Measurements from ENCODE around the gene MST1. TPM values are rescaled to one million over a fixed set of nuclear protein-coding genes. Genes with fewer than 3 reads are reported as not detected.
A peak's percentile ranks its signal among the peaks of the same experiment; 100 is the strongest.

The MST1 gene
- polyA plus RNA-seq, 2 donors: 11.2 to 30.0 TPM

GRCh38 chr3:49719214-49719884, 30.1 kb upstream of the MST1 start, which contains the start of gene AMIGO3:
TSS of gene AMIGO3 (minus strand) at chr3:49719684. CDS start at chr3:49719465, 219 bp downstream.
- Histone ChIP-seq H3K4me1 (ENCODE audit: control insufficient read depth in 2 of 2, insufficient read depth in 2 of 2, low read length in 1 of 2) (peaks cover 7 to 26% of the 10 kb centered on the region in 2 donors), H3K4me3 (ENCODE audit: low read depth in 1 of 2, low read length in 2 of 2) (peak within 1 kb of the TSS; percentile 31 to 44), H3K27me3 (ENCODE audit: control insufficient read depth in 1 of 2, insufficient read depth in 2 of 2, low read length in 2 of 2) (no peaks in the 10 kb centered on the region), H3K9me3 (ENCODE audit: control insufficient read depth in 2 of 2, insufficient read depth in 1 of 2, low read depth in 1 of 2, low read length in 1 of 2) (no peaks in the 10 kb centered on the region), H3K36me3 (ENCODE audit: control insufficient read depth in 2 of 2, insufficient read depth in 2 of 2, low read length in 1 of 2) (peaks cover 4 to 40% of the 10 kb centered on the region in 2 donors), H3K27ac (ENCODE audit: low read depth in 2 of 2, low read length in 1 of 2) (peak within 1 kb of the TSS; percentile 44 to 80)
- 0 to 1% methylated on average over 50 of the region's 50 CpGs for WGBS, 2 donors

DNA sequence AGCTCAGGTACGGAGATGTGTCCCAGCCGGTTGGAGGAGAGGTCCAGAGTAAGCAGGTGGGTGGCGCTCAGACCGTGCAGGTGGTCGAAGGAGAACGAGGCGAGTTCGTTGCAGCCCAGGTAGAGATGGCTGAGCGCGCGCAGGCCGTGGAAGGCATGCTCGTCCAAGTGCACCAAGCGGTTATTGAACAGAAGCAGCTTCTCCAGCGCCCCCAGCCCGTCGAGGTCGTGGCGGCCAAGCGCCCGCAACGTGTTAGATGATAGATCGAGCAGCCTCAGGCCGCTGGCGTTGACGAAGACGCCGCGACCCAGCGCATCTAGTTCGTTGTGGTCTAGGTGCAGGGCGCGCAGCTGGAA, 29.6 kb upstream of the MST1 start:
- H3K4me3 ChIP-seq (ENCODE audit: low read depth in 1 of 2, low read length in 2 of 2): peak overlapping the region; percentile 31 to 44
- H3K27me3 ChIP-seq (ENCODE audit: control insufficient read depth in 1 of 2, insufficient read depth in 2 of 2, low read length in 2 of 2): no peaks in the 10 kb centered on the region
- no peak overlapping the region for H3K27ac ChIP-seq (ENCODE audit: low read depth in 2 of 2, low read length in 1 of 2)
- peaks cover 7 to 26% of the 10 kb centered on the region in 2 donors for H3K4me1 ChIP-seq (ENCODE audit: control insufficient read depth in 2 of 2, insufficient read depth in 2 of 2, low read length in 1 of 2)
- peaks cover 4 to 45% of the 10 kb centered on the region in 2 donors for H3K36me3 ChIP-seq (ENCODE audit: control insufficient read depth in 2 of 2, insufficient read depth in 2 of 2, low read length in 1 of 2)
- H3K9me3 ChIP-seq (ENCODE audit: control insufficient read depth in 2 of 2, insufficient read depth in 1 of 2, low read depth in 1 of 2, low read length in 1 of 2): no peaks in the 10 kb centered on the region
- WGBS, 2 donors: 6 to 9% methylated on average over 33 of the region's 33 CpGs

DNA sequence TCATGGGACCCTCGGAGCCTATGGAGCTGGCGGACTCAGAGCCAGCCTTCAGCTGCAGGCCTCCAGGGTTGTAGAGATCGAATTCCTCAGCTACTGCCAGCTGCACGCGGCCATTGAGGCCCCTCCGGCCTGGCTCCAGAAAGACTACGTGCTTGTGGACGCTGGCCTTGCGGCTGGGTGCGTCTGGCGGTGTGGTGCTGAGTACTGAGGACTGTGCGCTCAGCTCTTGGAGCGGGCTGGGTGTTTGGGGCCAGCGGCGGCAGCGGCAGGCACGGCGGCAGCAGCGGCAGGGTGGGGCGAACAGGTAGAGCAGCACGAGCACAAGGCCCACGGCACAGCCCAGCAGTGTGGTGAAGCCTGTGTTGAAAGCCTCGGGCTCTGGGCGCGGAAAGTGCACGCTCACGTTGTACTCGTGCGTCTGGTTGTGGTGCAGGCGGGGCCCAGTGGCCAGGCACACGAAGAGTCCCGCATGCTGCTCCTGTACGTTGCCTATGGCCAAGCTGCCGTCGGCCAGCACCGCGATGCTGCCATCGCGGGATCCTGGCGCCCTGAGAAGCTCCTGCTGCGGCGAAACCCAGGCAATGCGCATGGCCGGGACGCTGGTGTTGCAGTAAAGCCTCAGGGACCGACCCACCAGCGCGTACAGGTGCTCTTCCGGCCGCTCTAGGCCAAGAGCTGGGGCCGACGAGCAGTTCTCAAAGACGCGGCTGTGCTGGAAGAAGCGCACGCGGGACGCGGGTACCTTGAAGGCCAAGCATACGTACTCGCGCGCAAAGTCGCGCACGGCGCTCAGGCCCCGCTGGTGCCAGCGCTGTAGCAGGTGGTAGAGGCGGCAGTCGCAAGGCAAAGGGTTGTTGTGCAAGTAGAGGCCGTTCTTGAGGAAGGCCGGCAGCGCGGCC, 28.9 kb upstream of the MST1 start:
- WGBS, 2 donors: 52 to 54% methylated on average over 73 to 75 of the region's 75 CpGs
- Histone ChIP-seq H3K36me3 (ENCODE audit: control insufficient read depth in 2 of 2, insufficient read depth in 2 of 2, low read length in 1 of 2) (peaks cover 4 to 46% of the 10 kb centered on the region in 2 donors), H3K4me1 (ENCODE audit: control insufficient read depth in 2 of 2, insufficient read depth in 2 of 2, low read length in 1 of 2) (peaks cover 7 to 26% of the 10 kb centered on the region in 2 donors), H3K9me3 (ENCODE audit: control insufficient read depth in 2 of 2, insufficient read depth in 1 of 2, low read depth in 1 of 2, low read length in 1 of 2) (no peaks in the 10 kb centered on the region), H3K27ac (ENCODE audit: low read depth in 2 of 2, low read length in 1 of 2) (peak overlapping the region in 1 of 2 donors; percentile 2), H3K4me3 (ENCODE audit: low read depth in 1 of 2, low read length in 2 of 2) (peak overlapping the region in 1 of 2 donors; percentile 44), H3K27me3 (ENCODE audit: control insufficient read depth in 1 of 2, insufficient read depth in 2 of 2, low read length in 2 of 2) (no peaks in the 10 kb centered on the region)

- H3K4me3 ChIP-seq (ENCODE audit: low read depth in 1 of 2, low read length in 2 of 2): no peak overlapping the region
- H3K4me1 ChIP-seq (ENCODE audit: control insufficient read depth in 2 of 2, insufficient read depth in 2 of 2, low read length in 1 of 2): peaks cover 7 to 18% of the 10 kb centered on the region in 2 donors
- no peak overlapping the region for H3K27ac ChIP-seq (ENCODE audit: low read depth in 2 of 2, low read length in 1 of 2)
- 90 to 92% methylated on average over 14 of the region's 14 CpGs for WGBS, 2 donors
- H3K36me3 ChIP-seq (ENCODE audit: control insufficient read depth in 2 of 2, insufficient read depth in 2 of 2, low read length in 1 of 2): peaks cover 4 to 41% of the 10 kb centered on the region in 2 donors
- no peaks in the 10 kb centered on the region for H3K9me3 ChIP-seq (ENCODE audit: control insufficient read depth in 2 of 2, insufficient read depth in 1 of 2, low read depth in 1 of 2, low read length in 1 of 2)
- no peaks in the 10 kb centered on the region for H3K27me3 ChIP-seq (ENCODE audit: control insufficient read depth in 1 of 2, insufficient read depth in 2 of 2, low read length in 2 of 2)
Observed at GRCh38 chr3:49717211-49717958, 28.1 kb upstream of the MST1 start.

- Histone ChIP-seq H3K4me1 (ENCODE audit: control insufficient read depth in 2 of 2, insufficient read depth in 2 of 2, low read length in 1 of 2) (peaks cover 7 to 16% of the 10 kb centered on the region in 2 donors), H3K27ac (ENCODE audit: low read depth in 2 of 2, low read length in 1 of 2) (no peak overlapping the region), H3K4me3 (ENCODE audit: low read depth in 1 of 2, low read length in 2 of 2) (no peak overlapping the region), H3K9me3 (ENCODE audit: control insufficient read depth in 2 of 2, insufficient read depth in 1 of 2, low read depth in 1 of 2, low read length in 1 of 2) (no peaks in the 10 kb centered on the region), H3K36me3 (ENCODE audit: control insufficient read depth in 2 of 2, insufficient read depth in 2 of 2, low read length in 1 of 2) (peaks cover 4 to 39% of the 10 kb centered on the region in 2 donors), H3K27me3 (ENCODE audit: control insufficient read depth in 1 of 2, insufficient read depth in 2 of 2, low read length in 2 of 2) (no peaks in the 10 kb centered on the region)
- 92 to 94% methylated on average over 16 of the region's 16 CpGs for whole genome bisulfite sequencing, 2 donors
Observed at GRCh38 chr3:49716691-49717210, 27.5 kb upstream of the MST1 start.

DNA sequence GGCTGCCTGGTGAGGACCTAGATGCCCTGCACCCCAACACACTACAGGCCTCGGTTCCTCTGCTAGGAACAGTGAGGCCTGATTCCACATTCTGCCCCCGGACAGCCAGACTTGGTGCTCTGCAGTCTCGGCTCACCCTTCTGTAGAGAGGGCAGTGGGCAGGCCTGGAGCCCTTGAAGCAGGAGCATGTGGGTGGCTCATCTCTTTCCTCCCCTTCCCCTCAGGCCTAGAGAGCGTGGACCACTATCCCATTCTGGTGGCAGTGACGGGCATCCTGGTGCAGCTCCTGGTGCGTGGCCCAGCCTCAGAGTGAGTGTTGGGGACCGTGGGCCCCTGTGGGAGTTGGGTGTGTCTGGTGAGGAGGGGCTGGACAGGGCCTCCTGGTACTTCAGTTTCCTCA, 26.9 kb upstream of the MST1 start:
- no peaks in the 10 kb centered on the region for H3K27me3 ChIP-seq (ENCODE audit: control insufficient read depth in 1 of 2, insufficient read depth in 2 of 2, low read length in 2 of 2)
- no peak overlapping the region for H3K4me3 ChIP-seq (ENCODE audit: low read depth in 1 of 2, low read length in 2 of 2)
- H3K4me1 ChIP-seq (ENCODE audit: control insufficient read depth in 2 of 2, insufficient read depth in 2 of 2, low read length in 1 of 2): peaks cover 7 to 16% of the 10 kb centered on the region in 2 donors
- no peak overlapping the region for H3K27ac ChIP-seq (ENCODE audit: low read depth in 2 of 2, low read length in 1 of 2)
- no peaks in the 10 kb centered on the region for H3K9me3 ChIP-seq (ENCODE audit: control insufficient read depth in 2 of 2, insufficient read depth in 1 of 2, low read depth in 1 of 2, low read length in 1 of 2)
- 92 to 94% methylated on average over 7 of the region's 7 CpGs for WGBS, 2 donors
- H3K36me3 ChIP-seq (ENCODE audit: control insufficient read depth in 2 of 2, insufficient read depth in 2 of 2, low read length in 1 of 2): peaks cover 6 to 34% of the 10 kb centered on the region in 2 donors

- Histone ChIP-seq H3K9me3 (ENCODE audit: control insufficient read depth in 2 of 2, insufficient read depth in 1 of 2, low read depth in 1 of 2, low read length in 1 of 2) (no peaks in the 10 kb centered on the region), H3K27me3 (ENCODE audit: control insufficient read depth in 1 of 2, insufficient read depth in 2 of 2, low read length in 2 of 2) (no peaks in the 10 kb centered on the region), H3K27ac (ENCODE audit: low read depth in 2 of 2, low read length in 1 of 2) (no peak overlapping the region), H3K4me3 (ENCODE audit: low read depth in 1 of 2, low read length in 2 of 2) (no peak overlapping the region), H3K4me1 (ENCODE audit: control insufficient read depth in 2 of 2, insufficient read depth in 2 of 2, low read length in 1 of 2) (peaks cover 7 to 16% of the 10 kb centered on the region in 2 donors), H3K36me3 (ENCODE audit: control insufficient read depth in 2 of 2, insufficient read depth in 2 of 2, low read length in 1 of 2) (peaks cover 3 to 29% of the 10 kb centered on the region in 2 donors)
- 89 to 91% methylated on average over 13 of the region's 13 CpGs for WGBS, 2 donors
Observed at GRCh38 chr3:49715611-49716121, 26.4 kb upstream of the MST1 start.

GRCh38 chr3:49714728-49715550, 25.7 kb upstream of the MST1 start:
- Histone ChIP-seq H3K36me3 (ENCODE audit: control insufficient read depth in 2 of 2, insufficient read depth in 2 of 2, low read length in 1 of 2) (peaks cover 3 to 28% of the 10 kb centered on the region in 2 donors), H3K9me3 (ENCODE audit: control insufficient read depth in 2 of 2, insufficient read depth in 1 of 2, low read depth in 1 of 2, low read length in 1 of 2) (no peaks in the 10 kb centered on the region), H3K27ac (ENCODE audit: low read depth in 2 of 2, low read length in 1 of 2) (no peak overlapping the region), H3K27me3 (ENCODE audit: control insufficient read depth in 1 of 2, insufficient read depth in 2 of 2, low read length in 2 of 2) (no peaks in the 10 kb centered on the region), H3K4me1 (ENCODE audit: control insufficient read depth in 2 of 2, insufficient read depth in 2 of 2, low read length in 1 of 2) (peaks cover 7 to 16% of the 10 kb centered on the region in 2 donors), H3K4me3 (ENCODE audit: low read depth in 1 of 2, low read length in 2 of 2) (no peak overlapping the region)
- 86% methylated on average over 13 of the region's 13 CpGs for WGBS, 2 donors

Data from esophagus (tissue), 2 donors.